ENCODE results near the gene ARID3C. TPM values are rescaled to one million over a fixed set of nuclear protein-coding genes. Genes with fewer than 3 reads are reported as not detected.

The ARID3C gene
- total and polyA plus RNA-seq, 4 donors = not detected

DNA sequence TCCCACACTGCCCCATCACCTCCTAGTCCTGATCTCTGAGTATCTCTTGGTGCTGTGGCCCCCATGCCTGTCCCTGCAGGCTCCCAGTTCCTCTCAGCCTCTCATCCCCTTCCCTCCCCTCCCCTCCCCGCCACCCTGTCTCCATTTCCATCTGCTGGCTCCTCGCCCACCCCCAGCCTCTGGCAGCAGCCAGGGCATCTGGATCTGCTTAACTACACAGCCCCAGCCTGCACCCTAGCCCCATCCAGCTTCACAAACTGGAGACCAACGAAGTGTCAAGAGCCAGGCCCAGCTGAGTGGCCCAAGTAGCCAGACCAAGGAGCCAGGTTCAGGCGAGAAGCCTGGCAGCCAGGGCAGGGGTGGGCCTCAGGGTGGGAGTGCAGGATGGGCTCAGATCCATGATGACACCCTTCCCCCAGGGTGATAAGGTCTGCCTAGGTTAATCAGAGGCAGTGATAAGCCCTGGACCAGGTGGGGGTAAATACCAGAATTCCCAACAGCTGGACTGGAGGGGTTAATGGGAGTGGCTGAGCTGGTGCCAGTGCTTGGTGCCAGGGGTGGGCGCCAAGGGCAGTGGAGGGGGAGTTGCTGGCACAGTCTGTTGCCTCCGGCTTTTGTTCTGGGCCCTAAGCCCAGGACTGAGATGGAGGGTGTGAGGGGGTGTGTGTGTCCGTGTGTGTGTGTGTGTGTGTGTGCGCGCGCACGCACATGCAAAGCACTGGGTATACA lies 25.6 kb upstream of the ARID3C start:
- Histone ChIP-seq H3K4me3 (ENCODE audit: low read length in 2 of 2) (no peak overlapping the region), H3K27me3 (ENCODE audit: control insufficient read depth in 1 of 2, insufficient read depth in 2 of 2, low read length in 1 of 2) (no peaks in the 10 kb centered on the region), H3K27ac (ENCODE audit: low read depth in 1 of 2, low read length in 2 of 2) (peak overlapping the region; percentile 53 to 70), H3K9me3 (ENCODE audit: control insufficient read depth, low read length) (no peaks in the 10 kb centered on the region), H3K36me3 (ENCODE audit: control insufficient read depth in 1 of 2, insufficient read depth in 2 of 2, low read length in 1 of 2) (no peaks in the 10 kb centered on the region), H3K4me1 (ENCODE audit: control insufficient read depth in 1 of 2, insufficient read depth in 2 of 2, low read length in 2 of 2) (peaks cover 0 to 2% of the 10 kb centered on the region in 2 donors)
- WGBS, 2 donors = 5 to 8% methylated on average over 11 of the region's 11 CpGs
- intact Hi-C loops (cut with DNase I) = loop anchor here (5.0 to 10.0 kb wide), 2 partner anchors 48 to 330 kb away; partner anchors contain the start of gene DNAJB5 (in 1 of the 2)
- peak; percentile 81 for ATAC-seq (ENCODE audit: low FRiP score)
- peak; percentile 87 to 89 for DNase-seq

DNA sequence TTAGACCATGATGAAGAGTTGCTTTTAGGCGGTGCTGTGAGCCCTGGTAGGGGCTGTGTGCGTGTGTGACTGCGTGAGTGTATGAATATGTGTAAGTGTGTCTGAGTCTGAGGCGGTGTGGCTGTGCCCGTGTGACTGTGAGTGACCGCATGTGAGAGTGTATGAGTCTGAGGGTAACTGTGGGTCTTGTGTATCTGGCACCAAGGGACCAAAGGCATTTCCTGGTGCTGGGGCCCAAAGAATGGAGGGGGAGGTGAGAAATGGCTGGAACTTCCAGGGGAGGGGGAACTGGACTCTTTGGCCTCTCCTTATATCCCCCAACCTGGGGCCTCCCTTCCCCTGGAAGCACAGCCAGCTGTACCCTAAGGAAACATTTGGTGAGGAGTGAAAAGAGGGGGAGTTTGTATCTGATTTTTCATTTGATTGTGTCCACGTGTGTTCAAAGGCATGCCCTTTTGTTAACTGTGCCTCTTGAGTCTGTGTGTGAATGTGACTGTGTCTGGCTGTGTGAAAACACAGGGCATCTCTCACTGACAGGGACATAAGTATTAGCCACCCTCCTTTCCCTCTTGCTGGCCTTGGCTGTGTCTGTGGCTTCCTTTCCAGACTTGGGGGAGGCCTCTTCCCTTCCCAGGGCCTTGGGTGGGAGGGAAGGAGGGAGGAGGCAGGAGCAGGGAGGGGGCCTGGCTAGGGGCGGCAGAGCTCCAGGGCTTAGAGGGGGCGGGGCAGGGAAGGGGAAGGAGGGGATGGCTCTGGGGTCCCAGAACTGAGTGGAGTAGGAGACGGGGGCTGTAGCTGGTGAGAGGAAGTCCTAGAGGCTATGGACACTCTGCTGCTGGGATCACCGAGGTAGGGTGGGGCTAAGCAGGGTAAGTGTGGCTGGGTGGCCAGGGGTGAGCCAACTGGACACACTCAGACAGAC lies 24.5 kb upstream of the ARID3C start:
- no peak overlapping the region for H3K4me3 ChIP-seq (ENCODE audit: low read length in 2 of 2)
- H3K9me3 ChIP-seq (ENCODE audit: control insufficient read depth, low read length) = no peaks in the 10 kb centered on the region
- peak overlapping the region; percentile 53 to 70 for H3K27ac ChIP-seq (ENCODE audit: low read depth in 1 of 2, low read length in 2 of 2)
- no peaks in the 10 kb centered on the region for H3K36me3 ChIP-seq (ENCODE audit: control insufficient read depth in 1 of 2, insufficient read depth in 2 of 2, low read length in 1 of 2)
- ATAC-seq (ENCODE audit: low FRiP score) = peak; percentile 33
- intact Hi-C loops (cut with DNase I) = loop anchor here (5.0 to 10.0 kb wide), 2 partner anchors 49 to 331 kb away; partner anchors contain the start of gene DNAJB5 (in 1 of the 2)
- no peaks in the 10 kb centered on the region for H3K27me3 ChIP-seq (ENCODE audit: control insufficient read depth in 1 of 2, insufficient read depth in 2 of 2, low read length in 1 of 2)
- 5% methylated on average over 11 of the region's 11 CpGs for WGBS, 2 donors
- H3K4me1 ChIP-seq (ENCODE audit: control insufficient read depth in 1 of 2, insufficient read depth in 2 of 2, low read length in 2 of 2) = peaks cover 0 to 2% of the 10 kb centered on the region in 2 donors
- peak in 1 of 2 donors; percentile 68 for DNase-seq

DNA sequence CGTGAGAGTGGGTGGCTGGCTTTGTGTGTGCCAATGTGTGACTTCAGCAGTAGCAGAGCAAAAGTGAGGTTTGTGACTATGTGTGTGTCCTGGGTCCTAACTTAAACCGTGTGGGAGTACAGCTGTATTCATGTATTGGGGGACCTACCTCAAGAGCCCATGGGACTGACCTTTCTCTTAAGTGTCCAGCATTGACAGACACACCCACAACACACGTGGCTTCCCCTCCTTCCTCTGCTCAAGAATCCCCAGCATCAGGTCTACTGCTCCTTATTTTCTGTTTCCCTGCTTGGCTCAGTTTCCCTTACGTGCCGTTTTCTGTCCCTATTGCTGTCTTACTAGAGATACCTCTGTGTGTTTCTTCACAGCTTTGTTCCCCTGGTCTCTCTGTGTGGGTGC lies 23.7 kb upstream of the ARID3C start:
- DNase-seq (no peak), ATAC-seq (ENCODE audit: low FRiP score) (no peak)
- no peaks in the 10 kb centered on the region for H3K36me3 ChIP-seq (ENCODE audit: control insufficient read depth in 1 of 2, insufficient read depth in 2 of 2, low read length in 1 of 2)
- intact Hi-C loops (cut with DNase I) = loop anchor here (5.0 to 10.0 kb wide), 2 partner anchors 50 to 332 kb away; partner anchors contain the start of gene DNAJB5 (in 1 of the 2)
- H3K27me3 ChIP-seq (ENCODE audit: control insufficient read depth in 1 of 2, insufficient read depth in 2 of 2, low read length in 1 of 2) = no peaks in the 10 kb centered on the region
- 2% methylated on average over 5 of the region's 5 CpGs for WGBS, 2 donors
- peaks cover 0 to 2% of the 10 kb centered on the region in 2 donors for H3K4me1 ChIP-seq (ENCODE audit: control insufficient read depth in 1 of 2, insufficient read depth in 2 of 2, low read length in 2 of 2)
- H3K9me3 ChIP-seq (ENCODE audit: control insufficient read depth, low read length) = no peaks in the 10 kb centered on the region
- H3K27ac ChIP-seq (ENCODE audit: low read depth in 1 of 2, low read length in 2 of 2) = peak overlapping the region in 1 of 2 donors; percentile 70
- peak overlapping the region; percentile 24 to 47 for H3K4me3 ChIP-seq (ENCODE audit: low read length in 2 of 2)

DNA sequence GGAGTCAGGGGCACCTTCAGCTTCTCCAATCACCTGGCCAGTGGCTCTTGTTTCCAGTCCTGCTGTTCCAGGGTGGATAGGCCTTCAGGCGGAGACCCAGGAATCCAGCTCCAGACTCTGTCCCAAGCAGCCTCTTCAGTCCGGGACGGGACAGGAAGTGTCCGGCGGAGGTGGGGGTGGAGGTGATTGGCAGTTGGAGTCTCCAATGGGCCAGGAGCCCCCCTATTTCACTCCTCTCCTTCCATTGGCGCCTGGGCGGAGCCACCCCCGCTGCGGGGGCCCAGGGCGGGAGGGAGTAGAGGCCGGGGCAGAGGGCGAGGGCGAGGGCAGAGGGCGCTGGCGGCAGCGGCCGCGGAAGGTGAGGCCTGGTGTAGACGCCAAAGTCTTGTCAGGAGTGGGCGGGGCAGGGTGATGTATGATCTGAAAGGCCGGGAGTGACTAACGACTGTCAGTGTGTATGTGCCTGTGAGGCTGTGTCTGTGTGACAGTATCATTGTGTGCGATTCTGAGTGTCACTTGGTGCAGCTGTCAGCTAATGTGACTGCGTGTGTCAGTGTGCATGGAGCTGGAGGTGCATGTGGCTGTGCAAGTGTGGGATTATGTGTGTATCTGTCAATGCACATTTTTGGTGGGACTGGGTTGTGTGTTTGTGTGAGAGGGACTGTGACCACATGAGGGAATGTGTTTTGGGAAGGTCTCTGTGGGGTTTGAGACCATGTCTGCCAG lies 23.2 kb upstream of the ARID3C start, which contains the start of gene IL11RA:
Gene IL11RA, plus strand, starts transcription at position 310 of the 726 bp plus-strand sequence. CDS start 3,033 bp downstream, outside the sequence.
- ATAC-seq (ENCODE audit: low FRiP score) (peak; percentile 78), DNase-seq (peak; percentile 92 to 94)
- 3 to 4% methylated on average over 23 to 24 of the region's 24 CpGs for WGBS, 2 donors
- Histone ChIP-seq H3K27ac (ENCODE audit: low read depth in 1 of 2, low read length in 2 of 2) (peak within 1 kb of the TSS; percentile 70 to 72), H3K9me3 (ENCODE audit: control insufficient read depth, low read length) (no peaks in the 10 kb centered on the region), H3K4me3 (ENCODE audit: low read length in 2 of 2) (peak within 1 kb of the TSS; percentile 24 to 47), H3K36me3 (ENCODE audit: control insufficient read depth in 1 of 2, insufficient read depth in 2 of 2, low read length in 1 of 2) (no peaks in the 10 kb centered on the region), H3K4me1 (ENCODE audit: control insufficient read depth in 1 of 2, insufficient read depth in 2 of 2, low read length in 2 of 2) (peaks cover 0 to 2% of the 10 kb centered on the region in 2 donors), H3K27me3 (ENCODE audit: control insufficient read depth in 1 of 2, insufficient read depth in 2 of 2, low read length in 1 of 2) (no peaks in the 10 kb centered on the region)
- intact Hi-C loops (cut with DNase I) = loop anchor here (5.0 to 10.0 kb wide), 2 partner anchors 50 to 333 kb away; partner anchors contain the start of gene DNAJB5 (in 1 of the 2)

DNA sequence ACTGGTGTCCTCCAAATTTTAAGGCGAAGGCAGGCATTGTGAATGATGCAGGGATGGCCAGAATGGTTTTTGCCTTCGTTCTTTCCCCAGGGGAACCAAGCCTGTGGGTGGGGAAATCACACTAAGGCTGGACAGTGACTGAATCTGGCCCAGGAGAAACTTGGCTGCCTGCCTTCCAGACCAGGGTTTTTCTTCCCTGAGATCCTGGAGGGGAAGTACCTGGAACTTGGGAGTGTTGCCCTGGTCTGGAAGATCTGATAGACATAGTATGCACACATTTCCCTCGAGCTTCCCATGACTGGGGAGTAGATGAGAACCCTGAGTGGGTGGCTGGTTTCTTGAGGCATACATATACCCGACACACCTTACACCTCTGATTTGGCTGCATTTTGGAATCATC lies 22.5 kb upstream of the ARID3C start:
- 14 to 15% methylated on average over 4 of the region's 4 CpGs for WGBS, 2 donors
- Histone ChIP-seq H3K27me3 (ENCODE audit: control insufficient read depth in 1 of 2, insufficient read depth in 2 of 2, low read length in 1 of 2) (no peaks in the 10 kb centered on the region), H3K4me1 (ENCODE audit: control insufficient read depth in 1 of 2, insufficient read depth in 2 of 2, low read length in 2 of 2) (peaks cover 0 to 2% of the 10 kb centered on the region in 2 donors), H3K36me3 (ENCODE audit: control insufficient read depth in 1 of 2, insufficient read depth in 2 of 2, low read length in 1 of 2) (no peaks in the 10 kb centered on the region), H3K27ac (ENCODE audit: low read depth in 1 of 2, low read length in 2 of 2) (peak overlapping the region; percentile 70 to 72), H3K4me3 (ENCODE audit: low read length in 2 of 2) (no peak overlapping the region), H3K9me3 (ENCODE audit: control insufficient read depth, low read length) (no peaks in the 10 kb centered on the region)
- no peak for DNase-seq
- intact Hi-C loops (cut with DNase I) = loop anchor here (5.0 to 10.0 kb wide), 2 partner anchors 51 to 333 kb away; partner anchors contain the start of gene DNAJB5 (in 1 of the 2)
- ATAC-seq (ENCODE audit: low FRiP score) = no peak

DNA sequence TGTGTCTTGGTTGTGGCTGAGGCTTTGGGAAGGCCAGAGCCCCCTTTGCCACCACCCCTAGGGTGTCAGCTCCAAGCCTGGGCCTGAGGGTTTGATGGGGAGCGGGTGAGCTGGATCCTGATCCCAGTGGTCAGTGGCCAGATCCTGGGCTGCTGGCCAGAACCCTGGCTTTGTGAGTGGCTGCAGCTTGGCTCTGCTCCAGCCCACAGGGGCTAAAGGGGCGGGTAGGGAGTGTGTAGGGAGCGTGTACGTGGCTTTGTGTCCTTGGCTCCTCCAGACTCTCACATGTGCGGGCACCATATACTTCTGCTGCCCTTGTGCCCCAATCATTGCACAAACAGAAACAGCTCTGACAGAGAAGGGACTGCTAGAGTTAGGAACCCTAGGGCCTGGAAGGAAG lies 21.9 kb upstream of the ARID3C start:
- intact Hi-C loops (cut with DNase I) = loop anchor here (5.0 to 10.0 kb wide), 2 partner anchors 51 to 334 kb away; partner anchors contain the start of gene DNAJB5 (in 1 of the 2)
- Histone ChIP-seq H3K27me3 (ENCODE audit: control insufficient read depth in 1 of 2, insufficient read depth in 2 of 2, low read length in 1 of 2) (no peaks in the 10 kb centered on the region), H3K36me3 (ENCODE audit: control insufficient read depth in 1 of 2, insufficient read depth in 2 of 2, low read length in 1 of 2) (no peaks in the 10 kb centered on the region), H3K4me3 (ENCODE audit: low read length in 2 of 2) (no peak overlapping the region), H3K4me1 (ENCODE audit: control insufficient read depth in 1 of 2, insufficient read depth in 2 of 2, low read length in 2 of 2) (peaks cover 0 to 2% of the 10 kb centered on the region in 2 donors), H3K9me3 (ENCODE audit: control insufficient read depth, low read length) (no peaks in the 10 kb centered on the region), H3K27ac (ENCODE audit: low read depth in 1 of 2, low read length in 2 of 2) (peak overlapping the region in 1 of 2 donors; percentile 70)
- DNase-seq (no peak), ATAC-seq (ENCODE audit: low FRiP score) (no peak)
- WGBS, 2 donors = 24 to 26% methylated on average over 5 of the region's 5 CpGs

DNA sequence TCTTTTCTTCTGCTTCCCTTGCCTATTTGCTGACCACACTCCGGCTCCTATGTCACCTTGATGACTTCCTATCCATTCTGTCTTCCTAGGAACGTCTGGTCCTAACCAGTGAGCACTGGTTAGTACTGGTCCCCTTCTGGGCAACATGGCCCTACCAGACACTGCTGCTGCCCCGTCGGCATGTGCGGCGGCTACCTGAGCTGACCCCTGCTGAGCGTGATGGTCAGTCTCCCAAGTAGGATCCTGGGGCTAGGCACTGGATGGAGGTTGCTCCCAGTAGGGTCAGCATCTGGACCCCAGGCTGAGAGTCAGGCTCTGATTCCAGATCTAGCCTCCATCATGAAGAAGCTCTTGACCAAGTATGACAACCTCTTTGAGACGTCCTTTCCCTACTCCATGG lies 19.8 kb upstream of the ARID3C start:
- no peak overlapping the region for H3K4me3 ChIP-seq (ENCODE audit: low read length in 2 of 2)
- no peaks in the 10 kb centered on the region for H3K27me3 ChIP-seq (ENCODE audit: control insufficient read depth in 1 of 2, insufficient read depth in 2 of 2, low read length in 1 of 2)
- WGBS, 2 donors = 87 to 89% methylated on average over 8 of the region's 8 CpGs
- intact Hi-C loops (cut with DNase I) = no loop called here
- no peaks in the 10 kb centered on the region for H3K36me3 ChIP-seq (ENCODE audit: control insufficient read depth in 1 of 2, insufficient read depth in 2 of 2, low read length in 1 of 2)
- no peak for DNase-seq
- ATAC-seq (ENCODE audit: low FRiP score) = no peak
- H3K9me3 ChIP-seq (ENCODE audit: control insufficient read depth, low read length) = no peaks in the 10 kb centered on the region
- no peak overlapping the region for H3K27ac ChIP-seq (ENCODE audit: low read depth in 1 of 2, low read length in 2 of 2)
- H3K4me1 ChIP-seq (ENCODE audit: control insufficient read depth in 1 of 2, insufficient read depth in 2 of 2, low read length in 2 of 2) = no peaks in the 10 kb centered on the region

DNA sequence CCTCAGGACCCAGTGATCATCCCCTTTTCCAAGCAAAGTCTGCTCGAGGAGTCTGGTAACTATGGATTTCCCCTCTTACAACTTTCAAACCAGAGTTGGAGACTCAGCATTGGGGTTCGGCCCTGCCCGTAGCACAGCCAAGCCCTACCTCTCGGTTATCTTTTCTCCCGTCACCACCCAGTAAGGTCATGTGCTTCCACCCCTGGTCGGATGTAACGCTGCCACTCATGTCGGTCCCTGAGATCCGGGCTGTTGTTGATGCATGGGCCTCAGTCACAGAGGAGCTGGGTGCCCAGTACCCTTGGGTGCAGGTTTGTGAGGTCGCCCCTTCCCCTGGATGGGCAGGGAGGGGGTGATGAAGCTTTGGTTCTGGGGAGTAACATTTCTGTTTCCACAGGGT lies 18.8 kb upstream of the ARID3C start:
- no peaks in the 10 kb centered on the region for H3K36me3 ChIP-seq (ENCODE audit: control insufficient read depth in 1 of 2, insufficient read depth in 2 of 2, low read length in 1 of 2)
- ATAC-seq (ENCODE audit: low FRiP score) (no peak), DNase-seq (no peak)
- 17% methylated on average over 10 of the region's 10 CpGs for WGBS, 2 donors
- no peaks in the 10 kb centered on the region for H3K27me3 ChIP-seq (ENCODE audit: control insufficient read depth in 1 of 2, insufficient read depth in 2 of 2, low read length in 1 of 2)
- H3K4me3 ChIP-seq (ENCODE audit: low read length in 2 of 2) = peak overlapping the region; percentile 15 to 55
- no peaks in the 10 kb centered on the region for H3K9me3 ChIP-seq (ENCODE audit: control insufficient read depth, low read length)
- intact Hi-C loops (cut with DNase I) = no loop called here
- peak overlapping the region in 1 of 2 donors; percentile 25 for H3K27ac ChIP-seq (ENCODE audit: low read depth in 1 of 2, low read length in 2 of 2)
- no peaks in the 10 kb centered on the region for H3K4me1 ChIP-seq (ENCODE audit: control insufficient read depth in 1 of 2, insufficient read depth in 2 of 2, low read length in 2 of 2)

Data from aorta (tissue), 5 donors.